Keratinocyte (primary cell): ENCODE data around the gene CD180.

Source experiments
- EZH2 ChIP-seq: IDR thresholded peaks from one replicate; pipeline ENCODE4 v1.6.1; 2012; ENCODE audit warnings: inconsistent platforms, mild to moderate bottlenecking, low read length, moderate library complexity
- TF ChIP-seq, protein P1 (sequence below), 3 experiments: IDR thresholded peaks in 1 of 3; conservative IDR thresholded peaks in 1 of 3; optimal IDR thresholded peaks in 1 of 3; 2 replicates in 2 of 3; 3 replicates in 1 of 3; pipeline versions ENCODE3 to v1.5.1; 2011; ENCODE audit warnings: low read length in 3 of 3, mild to moderate bottlenecking in 3 of 3, moderate library complexity in 2 of 3, control low read depth in 1 of 3, inconsistent platforms in 1 of 3; ENCODE audit not compliant: insufficient read depth in 2 of 3; ENCODE audit errors: extremely low read depth in 1 of 3

DNA sequence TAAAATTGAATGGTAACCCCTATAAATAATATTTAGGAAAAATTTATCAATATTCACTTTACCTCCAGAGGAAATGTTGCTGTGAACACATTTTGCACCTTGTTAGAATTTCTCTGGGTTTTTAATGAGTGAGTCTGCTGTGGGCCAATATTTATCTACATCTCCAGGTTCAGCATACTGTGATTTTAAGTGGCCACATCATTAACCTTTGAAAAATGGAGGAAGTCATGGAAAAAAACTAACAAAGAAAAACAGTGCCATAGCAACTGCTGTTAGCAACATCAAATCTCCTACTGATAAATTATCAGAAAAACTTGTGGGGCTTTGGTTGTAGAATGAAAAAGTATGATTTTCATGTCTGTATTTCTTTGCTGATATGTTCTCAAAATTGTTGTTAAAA is 55.0 kb downstream of the CD180 start:
- TF ChIP-seq, protein P1, sequence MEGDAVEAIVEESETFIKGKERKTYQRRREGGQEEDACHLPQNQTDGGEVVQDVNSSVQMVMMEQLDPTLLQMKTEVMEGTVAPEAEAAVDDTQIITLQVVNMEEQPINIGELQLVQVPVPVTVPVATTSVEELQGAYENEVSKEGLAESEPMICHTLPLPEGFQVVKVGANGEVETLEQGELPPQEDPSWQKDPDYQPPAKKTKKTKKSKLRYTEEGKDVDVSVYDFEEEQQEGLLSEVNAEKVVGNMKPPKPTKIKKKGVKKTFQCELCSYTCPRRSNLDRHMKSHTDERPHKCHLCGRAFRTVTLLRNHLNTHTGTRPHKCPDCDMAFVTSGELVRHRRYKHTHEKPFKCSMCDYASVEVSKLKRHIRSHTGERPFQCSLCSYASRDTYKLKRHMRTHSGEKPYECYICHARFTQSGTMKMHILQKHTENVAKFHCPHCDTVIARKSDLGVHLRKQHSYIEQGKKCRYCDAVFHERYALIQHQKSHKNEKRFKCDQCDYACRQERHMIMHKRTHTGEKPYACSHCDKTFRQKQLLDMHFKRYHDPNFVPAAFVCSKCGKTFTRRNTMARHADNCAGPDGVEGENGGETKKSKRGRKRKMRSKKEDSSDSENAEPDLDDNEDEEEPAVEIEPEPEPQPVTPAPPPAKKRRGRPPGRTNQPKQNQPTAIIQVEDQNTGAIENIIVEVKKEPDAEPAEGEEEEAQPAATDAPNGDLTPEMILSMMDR (optimal IDR thresholded peaks at IDR 0.05 in 1 of 3, IDR thresholded peaks at IDR 0.05 in 1 of 3, conservative IDR thresholded peaks at IDR 0.05 in 1 of 3; ENCODE audit: extremely low read depth in 1 of 3, insufficient read depth in 2 of 3, low read length in 3 of 3), result no peak
- TF ChIP-seq EZH2, result no peak
